ENCODE results near the gene PFDN2. TPM values are rescaled to one million over a fixed set of nuclear protein-coding genes. Genes with fewer than 3 reads are reported as not detected.

The PFDN2 gene
- total and polyA plus RNA-seq, 2 experiments from 2014 or later: 47.6 to 93.2 TPM

GRCh38 chr1:161115132-161115711 is 2.6 kb downstream of the PFDN2 start:
- Histone ChIP-seq H3K4me3 (no peak overlapping the region), H3K36me3 (replicated peaks; ENCODE audit: insufficient read depth, low read depth) (no peaks in the 10 kb centered on the region), H3K27me3 (no peaks in the 10 kb centered on the region), H3K9me2 (replicated peaks; ENCODE audit: insufficient read depth) (no peaks in the 10 kb centered on the region), H3K27ac (no peak overlapping the region), H3K4me2 (no peak overlapping the region), H3K79me2 (peaks cover 75% of the 10 kb centered on the region), H3K4me1 (ENCODE audit: insufficient read depth) (peaks cover 25% of the 10 kb centered on the region), H2AFZ (no peak overlapping the region), H4K20me1 (ENCODE audit: insufficient read depth, poor library complexity, severe bottlenecking) (peaks cover 8% of the 10 kb centered on the region), H3K9me3 (ENCODE audit: low read depth) (no peaks in the 10 kb centered on the region)
- TF ChIP-seq EZH2 (IDR thresholded peaks at IDR 0.05; ENCODE audit: borderline replicate concordance) (no peak), CTCF (IDR thresholded peaks at IDR 0.05; ENCODE audit: poor library complexity) (no peak), EZH2phosphoT487 (IDR thresholded peaks at IDR 0.05; ENCODE audit: low read depth, severe bottlenecking, unreplicated experiment) (no peak)
- 94% methylated on average over 12 of the region's 12 CpGs for WGBS (ENCODE audit: low lambda C conversion rate, missing lambda C conversion rate)
- no peak for DNase-seq (ENCODE audit: low spot score)

- Histone ChIP-seq H3K27ac (no peak overlapping the region), H3K79me2 (peaks cover 80% of the 10 kb centered on the region), H3K4me3 (no peak overlapping the region), H3K27me3 (no peaks in the 10 kb centered on the region), H4K20me1 (ENCODE audit: insufficient read depth, poor library complexity, severe bottlenecking) (peaks cover 8% of the 10 kb centered on the region), H3K9me3 (ENCODE audit: low read depth) (no peaks in the 10 kb centered on the region), H2AFZ (no peak overlapping the region), H3K4me2 (no peak overlapping the region), H3K4me1 (ENCODE audit: insufficient read depth) (peaks cover 21% of the 10 kb centered on the region), H3K36me3 (replicated peaks; ENCODE audit: insufficient read depth, low read depth) (no peaks in the 10 kb centered on the region), H3K9me2 (replicated peaks; ENCODE audit: insufficient read depth) (no peaks in the 10 kb centered on the region)
- 95% methylated on average over 2 of the region's 2 CpGs for WGBS (ENCODE audit: low lambda C conversion rate, missing lambda C conversion rate)
- TF ChIP-seq EZH2 (IDR thresholded peaks at IDR 0.05; ENCODE audit: borderline replicate concordance) (no peak), EZH2phosphoT487 (IDR thresholded peaks at IDR 0.05; ENCODE audit: low read depth, severe bottlenecking, unreplicated experiment) (no peak), CTCF (IDR thresholded peaks at IDR 0.05; ENCODE audit: poor library complexity) (no peak)
- DNase-seq (ENCODE audit: low spot score): no peak
Observed at GRCh38 chr1:161114556-161114955, 3.3 kb downstream of the PFDN2 start.

- Histone ChIP-seq H3K9me3 (ENCODE audit: low read depth) (no peaks in the 10 kb centered on the region), H3K4me1 (ENCODE audit: insufficient read depth) (peaks cover 15% of the 10 kb centered on the region)
- TF ChIP-seq EZH2phosphoT487 (IDR thresholded peaks at IDR 0.05; ENCODE audit: low read depth, severe bottlenecking, unreplicated experiment) (no peak), EZH2 (IDR thresholded peaks at IDR 0.05; ENCODE audit: borderline replicate concordance) (no peak), CTCF (IDR thresholded peaks at IDR 0.05; ENCODE audit: poor library complexity) (no peak)
Observed at GRCh38 chr1:161113915-161114314, 3.9 kb downstream of the PFDN2 start.

More at GRCh38 chr1:161113915-161114314, 3.9 kb downstream of the PFDN2 start:
- H3K27ac ChIP-seq: no peak overlapping the region
- no peaks in the 10 kb centered on the region for H3K36me3 ChIP-seq (replicated peaks; ENCODE audit: insufficient read depth, low read depth)
- no peaks in the 10 kb centered on the region for H3K9me2 ChIP-seq (replicated peaks; ENCODE audit: insufficient read depth)
- DNase-seq (ENCODE audit: low spot score): no peak
- H3K4me2 ChIP-seq: no peak overlapping the region
- H3K4me3 ChIP-seq: no peak overlapping the region
- peaks cover 87% of the 10 kb centered on the region for H3K79me2 ChIP-seq
- 93% methylated on average over 1 of the region's 1 CpG for WGBS (ENCODE audit: low lambda C conversion rate, missing lambda C conversion rate)
- H4K20me1 ChIP-seq (ENCODE audit: insufficient read depth, poor library complexity, severe bottlenecking): peaks cover 8% of the 10 kb centered on the region
- H2AFZ ChIP-seq: no peak overlapping the region
- H3K27me3 ChIP-seq: no peaks in the 10 kb centered on the region
